HCT116 (cell line): Measurements from ENCODE around the gene SSC4D. TPM values are rescaled to one million over a fixed set of nuclear protein-coding genes. Genes with fewer than 3 reads are reported as not detected.
A peak's percentile ranks its signal among the peaks of the same experiment; 100 is the strongest.

Experiments used
- ATAC-seq: fragments of 200-7000 bp; cut with Tn5 transposase; 2 replicates; pipeline ENCODE4 v1.9.1; 2020; ENCODE audit warnings: mild to moderate bottlenecking, moderate library complexity
- BruUV-seq: library from RNA; stranded (reverse); fragments of 400-500 nt; replicated peaks from 2 replicates; lab custom pipeline; 2021; lab: Mats Ljungman, UMichigan
- CTCF ChIA-PET: fragments of 300-600 bp; sonication (Branson Sonifier 250); formaldehyde crosslinking; loops from one replicate; lab custom pipeline; 2021; ENCODE audit warnings: antibody characterized with exemption; lab: Charles Lee
- POLR2A ChIA-PET: fragments of 300-600, 350-600 bp; sonication (Branson Sonifier 250); formaldehyde crosslinking; loops from one replicate; lab custom pipeline; 2021; ENCODE audit warnings: antibody characterized with exemption; lab: Charles Lee
- RAD21 ChIA-PET, 2 experiments: fragments of 300-600 bp; sonication (Branson Sonifier 250); formaldehyde crosslinking; loops; one replicate each; lab custom pipeline; 2023; ENCODE audit warnings: low total read pairs in 2 of 2; ENCODE audit not compliant: uncharacterized antibody in 2 of 2, unreplicated experiment in 2 of 2, low non-redundant PET in 1 of 2; lab: Charles Lee
- DNase-seq: peaks from one replicate; pipeline ENCODE4 v3.0.0-alpha.2; 2010; ENCODE audit warnings: low read depth, low spot score
- H2AFZ ChIP-seq: fragments of 200-600 bp; shearing (Covaris generic), sonication (generic); 2 replicates; pipeline ENCODE4 v1.6.1; 2017; ENCODE audit warnings: low read depth, mixed run types, mixed read lengths, antibody characterized with exemption, low read length; ENCODE audit not compliant: poor library complexity, severe bottlenecking
- H3K27ac ChIP-seq: 2 replicates; pipeline ENCODE4 v1.5.1; 2012; ENCODE audit warnings: low read depth, low read length
- H3K27me3 ChIP-seq: fragments of 200-600 bp; sonication (generic); 2 replicates; pipeline ENCODE4 v1.6.1; 2016; ENCODE audit warnings: mixed run types, low read length, mixed read lengths; ENCODE audit not compliant: insufficient read depth
- H3K36me3 ChIP-seq, 2 experiments: fragments of 200-500 bp in 1 of 2; fragments of 200-600 bp in 1 of 2; sonication (Bioruptor generic) in 1 of 2; sonication (generic) in 1 of 2; 2 replicates each; pipeline versions ENCODE4 v1.5.1 to v1.6.1; 2014 to 2016; ENCODE audit warnings: low read length in 2 of 2, inconsistent platforms in 1 of 2, mixed read lengths in 1 of 2, mixed run types in 1 of 2; ENCODE audit not compliant: insufficient read depth in 2 of 2, control insufficient read depth in 1 of 2
- H3K4me1 ChIP-seq, 2 experiments: fragments of 200-600 bp in 1 of 2; sonication (generic) in 1 of 2; 2 replicates each; pipeline versions ENCODE4 v1.5.1 to v1.6.1; 2012 to 2017; ENCODE audit warnings: low read length in 2 of 2, inconsistent platforms in 1 of 2, mild to moderate bottlenecking in 1 of 2, mixed read lengths in 1 of 2, mixed run types in 1 of 2, moderate library complexity in 1 of 2; ENCODE audit not compliant: insufficient read depth in 2 of 2, control insufficient read depth in 1 of 2
- H3K4me2 ChIP-seq: fragments of 200-600 bp; sonication (generic); 2 replicates; pipeline ENCODE4 v1.6.1; 2017; ENCODE audit warnings: mixed run types, low read length, mixed read lengths
- H3K4me3 ChIP-seq, 2 experiments: fragments of 200-600 bp in 1 of 2; sonication (generic) in 1 of 2; replicated peaks in 1 of 2; 2 replicates each; pipeline ENCODE4 v1.5.1; 2011 to 2016; ENCODE audit warnings: low read length in 2 of 2, control low read depth in 1 of 2, low read depth in 1 of 2, mild to moderate bottlenecking in 1 of 2, mixed read lengths in 1 of 2, mixed run types in 1 of 2
- H3K79me2 ChIP-seq: fragments of 200-600 bp; sonication (generic); 2 replicates; pipeline ENCODE4 v1.6.1; 2017; ENCODE audit warnings: mild to moderate bottlenecking, mixed run types, low read length, moderate library complexity, mixed read lengths; ENCODE audit not compliant: insufficient read depth
- H3K9ac ChIP-seq: fragments of 200-600 bp; sonication (generic); 2 replicates; pipeline ENCODE4 v1.6.1; 2016; ENCODE audit warnings: low read length, mixed read lengths
- H3K9me2 ChIP-seq: fragments of 200-600 bp; sonication (generic), shearing (Covaris generic); 2 replicates; pipeline ENCODE4 v1.6.1; 2017; ENCODE audit warnings: mixed run types, mild to moderate bottlenecking, moderate library complexity; ENCODE audit not compliant: insufficient read depth
- H3K9me3 ChIP-seq, 2 experiments: fragments of 200-500 bp in 1 of 2; fragments of 200-600 bp in 1 of 2; sonication (Bioruptor generic) in 1 of 2; sonication (generic) in 1 of 2; 2 replicates each; pipeline ENCODE4 v1.6.1; 2014 to 2017; ENCODE audit warnings: low read length in 2 of 2, mixed read lengths in 2 of 2, inconsistent platforms in 1 of 2, low read depth in 1 of 2, mild to moderate bottlenecking in 1 of 2, mixed run types in 1 of 2, moderate library complexity in 1 of 2; ENCODE audit not compliant: control insufficient read depth in 1 of 2, insufficient read depth in 1 of 2
- H4K20me1 ChIP-seq: fragments of 200-600 bp; sonication (generic), shearing (Covaris generic); 2 replicates; pipeline ENCODE4 v1.6.1; 2017; ENCODE audit warnings: mixed run types, mild to moderate bottlenecking, moderate library complexity; ENCODE audit not compliant: insufficient read depth
- ATF3 ChIP-seq: IDR thresholded peaks from 2 replicates; pipeline ENCODE4 v1.6.1; 2012
- CEBPB ChIP-seq: IDR thresholded peaks from 2 replicates; pipeline ENCODE4 v1.6.1; 2012; ENCODE audit warnings: low read depth
- CTCF ChIP-seq, 3 experiments: fragments of 200-600 bp in 1 of 3; sonication (generic) in 1 of 3; IDR thresholded peaks in 2 of 3; conservative IDR thresholded peaks in 1 of 3; 2 replicates each; pipeline ENCODE4 v1.5.1; 2012 to 2017; ENCODE audit warnings: low read depth in 2 of 3, low read length in 2 of 3, antibody characterized with exemption in 1 of 3, borderline replicate concordance in 1 of 3, control low read depth in 1 of 3, mild to moderate bottlenecking in 1 of 3, mixed read lengths in 1 of 3, mixed run types in 1 of 3, moderate library complexity in 1 of 3; ENCODE audit not compliant: insufficient read depth in 1 of 3
- EGR1 ChIP-seq: IDR thresholded peaks from 2 replicates; pipeline ENCODE4 v1.6.1; 2012; ENCODE audit warnings: low read depth
- ELF1 ChIP-seq: IDR thresholded peaks from 2 replicates; pipeline ENCODE4 v1.6.1; 2012; ENCODE audit warnings: low read depth, borderline replicate concordance
- EZH2phosphoT487 ChIP-seq: fragments of 200-600 bp; IDR thresholded peaks from 2 replicates; pipeline ENCODE4 v1.6.1; 2018; ENCODE audit warnings: antibody characterized with exemption, borderline replicate concordance
- FOSL1 ChIP-seq: IDR thresholded peaks from 2 replicates; pipeline ENCODE4 v1.6.1; 2012; ENCODE audit warnings: low read depth
- MAX ChIP-seq: IDR thresholded peaks from 2 replicates; pipeline ENCODE4 v1.6.1; 2012
- POLR2AphosphoS5 ChIP-seq: IDR thresholded peaks from 2 replicates; pipeline ENCODE4 v1.6.1; 2011; ENCODE audit warnings: mild to moderate bottlenecking, low read depth, low read length, moderate library complexity
- REST ChIP-seq: IDR thresholded peaks from 2 replicates; pipeline ENCODE4 v1.6.1; 2012; ENCODE audit warnings: low read depth
- SRF ChIP-seq: IDR thresholded peaks from 2 replicates; pipeline ENCODE4 v1.6.1; 2012; ENCODE audit warnings: low read depth
- ZNF274 ChIP-seq: fragments of 200-500 bp; sonication (Bioruptor generic); IDR thresholded peaks from 2 replicates; pipeline ENCODE4 v1.6.1; 2014; ENCODE audit warnings: mild to moderate bottlenecking, low read depth, low read length, inconsistent platforms
- intact Hi-C: fragments of 100-400 bp; cut with micrococcal nuclease; formaldehyde crosslinking; loops from 2 replicates; pipeline ENCODE4 v1.10.0; 2022
- total RNA-seq: library from RNA; stranded (reverse); gene quantifications from one replicate; pipeline ENCODE4 v1.2.1, GENCODE V29; 2021; ENCODE audit not compliant: unreplicated experiment

The SSC4D gene
- total RNA-seq, 1 experiment from 2014 or later: 1.1 TPM

- no peak overlapping the region for H2AFZ ChIP-seq
- TF ChIP-seq FOSL1: no peak
- no peak for TF ChIP-seq SRF
- TF ChIP-seq EGR1: no peak
- TF ChIP-seq CEBPB: no peak
- no peaks in the 10 kb centered on the region for H3K9me3 ChIP-seq
- H3K79me2 ChIP-seq: peaks cover 69% of the 10 kb centered on the region
- H3K9ac ChIP-seq: peak overlapping the region; percentile 99
- no peaks in the 10 kb centered on the region for H3K9me2 ChIP-seq
- CTCF ChIA-PET: no interaction called here
- H3K4me3 ChIP-seq: peak overlapping the region in 1 of 2 experiments; percentile 98; a peak in 1 of 4 replicates
- DNase-seq (no peak), ATAC-seq (no peak)
- peaks cover 11 to 48% of the 10 kb centered on the region in 2 experiments for H3K36me3 ChIP-seq
- no peaks in the 10 kb centered on the region for H3K27me3 ChIP-seq
- peaks cover 23 to 56% of the 10 kb centered on the region in 2 experiments for H3K4me1 ChIP-seq
- no peak overlapping the region for H3K27ac ChIP-seq
- peak overlapping the region; percentile 85 for H3K4me2 ChIP-seq
- BruUV-seq: no TSS peak
- POLR2A ChIA-PET: no interaction called here
- intact Hi-C loops: loop anchor here (1.0 kb wide), 1 partner anchor 9 kb away; no protein-coding TSS in a partner anchor
- RAD21 ChIA-PET: no interaction called here
- peaks cover 51% of the 10 kb centered on the region; the same call in 1 of the 2 replicates for H4K20me1 ChIP-seq
Measured at GRCh38 chr7:76356823-76357222, 52.7 kb downstream of the SSC4D start.

GRCh38 chr7:76356115-76356514 is 53.4 kb downstream of the SSC4D start:
- POLR2A ChIA-PET: no interaction called here
- TF ChIP-seq CTCF (IDR thresholded peaks at IDR 0.05 in 2 of 3, conservative IDR thresholded peaks at IDR 0.05 in 1 of 3; ENCODE audit: borderline replicate concordance in 1 of 3, insufficient read depth in 1 of 3, low read depth in 2 of 3, low read length in 2 of 3) (no peak), CEBPB (no peak), ELF1 (no peak), MAX (no peak), ZNF274 (no peak), REST (no peak), FOSL1 (no peak), ATF3 (no peak), EZH2phosphoT487 (no peak), POLR2AphosphoS5 (no peak)

More at GRCh38 chr7:76356115-76356514, 53.4 kb downstream of the SSC4D start:
- Histone ChIP-seq H3K27ac (no peak overlapping the region), H3K9me3 (no peaks in the 10 kb centered on the region), H3K27me3 (no peaks in the 10 kb centered on the region), H3K4me2 (no peak overlapping the region), H3K4me3 (no peak overlapping the region), H4K20me1 (peaks cover 55% of the 10 kb centered on the region; the same call in 1 of the 2 replicates), H2AFZ (no peak overlapping the region), H3K4me1 (peaks cover 21 to 56% of the 10 kb centered on the region in 2 experiments), H3K36me3 (peaks cover 11 to 49% of the 10 kb centered on the region in 2 experiments), H3K9ac (no peak overlapping the region), H3K9me2 (no peaks in the 10 kb centered on the region), H3K79me2 (peaks cover 76% of the 10 kb centered on the region)
- DNase-seq: no peak
- intact Hi-C loops: loop anchor here (1.0 kb wide), 1 partner anchor 8 kb away; no protein-coding TSS in a partner anchor
- BruUV-seq: no TSS peak
- no peak for ATAC-seq
- ChIA-PET RAD21 (no interaction called here), CTCF (no interaction called here)
